Stimulated activated CD4-positive, alpha-beta T cell treated with anti-CD3 and anti-CD28 coated beads, Interleukin-15, amount 100 ng/mL, for 48 hours (primary cell): ENCODE data around the gene RBM10.

Experiments
- DNase-seq, 2 donors: peaks; one replicate each; pipeline ENCODE4 v3.0.0-alpha.2; 2020; ENCODE audit warnings: low read depth in 2 of 2

RBM10 gene

DNA sequence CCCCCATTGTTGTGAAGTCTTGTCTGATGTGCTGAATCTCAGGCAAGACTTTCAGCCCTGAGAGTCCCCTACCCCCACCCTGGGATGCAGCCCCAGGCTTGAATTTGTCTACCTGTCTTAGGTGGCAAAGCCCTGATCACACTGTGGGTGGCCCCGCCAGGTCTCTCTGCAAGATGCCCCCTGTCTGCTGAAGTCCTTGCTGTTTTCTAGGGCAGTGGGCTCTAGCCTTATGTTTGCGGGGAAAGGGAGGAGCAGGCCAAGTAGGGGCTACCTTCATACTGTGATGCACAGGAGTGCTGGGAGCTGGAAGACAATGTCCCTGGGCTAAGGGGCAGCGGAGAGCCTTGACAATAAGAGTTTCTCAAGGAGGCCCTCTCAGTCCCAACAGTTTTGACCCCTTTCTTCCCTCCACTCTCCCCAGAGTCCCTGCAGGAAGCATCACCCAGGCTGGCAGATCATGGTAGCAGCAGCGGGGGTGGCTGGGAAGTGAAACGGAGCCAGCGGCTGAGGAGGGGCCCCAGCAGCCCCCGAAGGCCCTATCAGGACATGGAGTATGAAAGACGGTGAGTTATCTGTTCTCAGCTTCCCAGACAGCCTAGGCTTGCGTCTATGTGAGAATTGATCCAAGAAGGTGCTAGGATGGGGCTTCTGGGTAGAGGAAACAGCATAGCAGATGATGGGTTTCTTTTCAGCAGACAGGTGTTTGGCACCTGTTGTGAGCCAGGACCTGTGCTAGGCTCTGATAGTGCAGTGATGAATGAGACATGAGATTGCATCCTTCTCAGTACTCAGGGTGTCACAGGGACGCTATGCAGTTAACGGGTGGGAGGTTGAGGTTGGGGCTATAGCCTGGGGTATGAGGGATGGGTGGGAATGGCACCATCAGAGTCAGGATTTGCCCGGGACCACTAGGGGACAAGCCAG, 2.2 kb downstream of the RBM10 start:
- no peak for DNase-seq

DNA sequence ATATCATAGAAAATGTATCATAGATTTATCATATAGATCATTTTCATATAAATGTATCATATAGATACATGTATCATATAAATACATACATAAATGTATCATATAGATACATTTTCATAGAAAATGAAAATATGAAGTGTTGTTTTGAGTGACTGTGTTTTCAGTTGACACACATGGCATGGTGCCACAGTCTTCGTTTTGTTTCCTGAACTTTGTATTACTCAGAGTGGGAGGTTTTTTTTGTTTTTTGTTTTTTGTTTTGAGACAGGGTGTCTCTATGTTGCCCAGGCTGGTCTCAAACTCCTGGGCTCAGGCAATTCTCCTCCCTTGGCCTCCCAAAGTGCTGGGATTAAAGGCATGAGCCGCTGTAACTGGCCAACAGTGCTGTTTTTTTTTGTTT, 3.9 kb downstream of the RBM10 start:
- DNase-seq = no peak

GRCh38 chrX:47151435-47151834, 6.4 kb downstream of the RBM10 start:
- DNase-seq = no peak

DNA sequence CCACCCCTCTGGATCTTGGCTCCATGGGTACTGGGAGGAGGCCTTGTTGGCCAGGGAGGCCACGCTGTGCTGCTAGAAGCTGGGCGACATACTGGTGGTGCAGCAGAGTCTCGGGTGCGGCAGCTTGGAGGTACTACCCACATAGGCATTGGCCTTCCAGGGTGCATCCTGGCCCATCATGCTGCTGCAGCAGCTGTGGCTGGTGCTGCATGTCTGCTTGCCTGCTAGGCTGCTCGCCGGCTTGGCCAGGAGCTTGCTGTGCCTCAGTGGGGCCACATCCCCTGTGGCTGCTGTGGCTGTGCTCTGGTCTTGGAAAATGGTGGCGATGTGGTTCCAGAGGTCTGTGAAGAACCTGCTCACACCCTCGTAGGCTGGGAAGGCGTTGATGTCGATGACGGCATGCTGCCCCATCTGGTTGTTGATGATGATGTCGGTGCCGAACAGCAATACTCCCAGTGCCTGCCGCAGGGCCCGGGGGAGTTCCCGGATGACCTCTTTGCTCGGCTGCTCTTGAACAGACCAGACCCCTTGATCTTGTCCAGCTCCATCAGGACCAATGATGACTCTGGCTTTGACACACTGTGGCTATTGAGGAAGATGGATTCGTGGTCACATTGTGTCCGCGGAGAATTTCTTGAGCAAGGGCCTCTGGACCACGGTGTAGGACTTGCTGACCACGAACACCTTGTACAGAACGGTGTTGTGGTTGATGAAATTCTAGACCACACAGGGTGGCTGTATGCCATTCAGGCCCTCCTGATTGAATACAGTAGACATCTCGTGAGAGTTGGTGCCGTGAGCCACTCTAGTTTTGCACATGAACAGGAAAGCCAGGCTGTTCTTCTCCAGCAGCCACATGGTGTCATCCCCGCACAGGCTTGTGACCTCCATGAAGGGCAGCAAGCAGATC, 11.8 kb downstream of the RBM10 start:
- no peak for DNase-seq

DNA sequence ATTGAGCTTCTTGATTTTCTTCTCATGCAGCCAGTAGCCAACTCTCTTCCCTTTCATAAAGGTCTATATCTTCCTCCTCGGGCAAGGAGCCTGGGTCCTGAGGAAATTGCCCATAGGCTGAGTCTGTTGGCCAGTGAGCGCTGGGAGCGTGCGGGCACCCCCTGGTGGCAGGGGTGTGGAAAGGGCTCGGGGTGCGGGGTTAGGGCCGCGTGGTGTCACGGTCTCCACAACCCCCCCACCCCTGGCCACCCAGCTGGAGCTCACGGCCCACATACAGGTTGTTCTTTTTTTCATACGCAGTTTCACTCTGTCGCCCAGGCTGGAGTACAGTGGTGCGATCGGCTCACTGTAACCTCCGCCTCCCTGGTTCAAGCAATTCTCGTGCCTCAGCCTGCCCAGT, 13.1 kb downstream of the RBM10 start:
- DNase-seq = no peak

GRCh38 chrX:47158781-47159180, 13.8 kb downstream of the RBM10 start:
- no peak for DNase-seq

GRCh38 chrX:47160781-47161180, 15.8 kb downstream of the RBM10 start:
- no peak for DNase-seq

- no peak for DNase-seq
Observed at GRCh38 chrX:47162927-47163583, 18.0 kb downstream of the RBM10 start.

DNA sequence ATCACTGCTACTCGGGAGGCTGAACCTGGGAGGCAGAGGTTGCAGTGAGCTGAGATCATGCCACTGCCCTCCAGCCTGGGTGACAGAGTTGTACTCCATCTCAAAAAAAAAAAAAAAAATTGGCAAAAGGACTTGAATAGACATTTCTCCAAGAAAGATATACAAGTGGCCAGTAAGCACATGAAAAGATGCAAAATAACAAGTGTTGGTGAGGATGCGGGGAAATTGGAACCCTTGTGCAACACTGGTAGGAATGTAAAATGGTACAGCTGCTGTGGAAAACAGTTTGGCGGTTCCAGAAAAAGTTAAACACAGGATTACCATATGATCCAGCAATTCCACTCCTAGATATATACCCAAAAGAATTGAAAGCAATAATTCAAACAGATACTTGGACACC, 19.4 kb downstream of the RBM10 start:
- DNase-seq = no peak

GRCh38 chrX:47166126-47166525, 21.1 kb downstream of the RBM10 start:
- no peak for DNase-seq

DNA sequence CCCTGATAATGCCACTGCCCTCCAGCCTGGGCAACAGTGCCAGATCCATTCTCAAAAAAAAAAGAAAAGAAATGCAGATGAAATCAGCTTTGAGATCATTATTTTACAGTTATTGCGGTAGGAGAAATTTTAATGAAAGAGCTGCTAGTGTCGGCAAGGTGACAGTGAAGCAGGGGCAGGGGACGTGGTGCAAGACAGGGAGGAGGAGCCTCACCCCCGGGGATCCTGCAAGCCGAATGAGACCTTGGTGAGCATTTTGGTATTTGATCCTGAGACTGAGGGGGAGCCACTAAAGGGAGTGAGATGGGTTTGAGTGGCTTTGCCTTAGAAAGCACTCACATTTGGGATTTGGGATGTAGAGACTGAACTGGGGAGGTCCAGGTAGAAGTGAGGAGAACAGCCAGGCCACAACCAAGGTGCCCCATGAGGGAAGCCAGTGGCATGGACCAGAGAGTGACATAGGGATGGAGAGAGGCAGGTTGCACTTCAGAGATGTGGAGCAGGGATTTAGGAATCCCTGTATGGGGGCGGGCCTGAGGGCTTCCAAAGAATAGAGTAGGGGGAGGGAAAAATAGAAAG, 23.6 kb downstream of the RBM10 start:
- no peak for DNase-seq

- DNase-seq = no peak
Observed at GRCh38 chrX:47169273-47169672, 24.3 kb downstream of the RBM10 start.

GRCh38 chrX:47169726-47170515, 24.9 kb downstream of the RBM10 start:
- DNase-seq = no peak

- no peak for DNase-seq
Observed at GRCh38 chrX:47170861-47171692, 26.1 kb downstream of the RBM10 start.

GRCh38 chrX:47171996-47172395, 27.0 kb downstream of the RBM10 start:
- DNase-seq = no peak

DNA sequence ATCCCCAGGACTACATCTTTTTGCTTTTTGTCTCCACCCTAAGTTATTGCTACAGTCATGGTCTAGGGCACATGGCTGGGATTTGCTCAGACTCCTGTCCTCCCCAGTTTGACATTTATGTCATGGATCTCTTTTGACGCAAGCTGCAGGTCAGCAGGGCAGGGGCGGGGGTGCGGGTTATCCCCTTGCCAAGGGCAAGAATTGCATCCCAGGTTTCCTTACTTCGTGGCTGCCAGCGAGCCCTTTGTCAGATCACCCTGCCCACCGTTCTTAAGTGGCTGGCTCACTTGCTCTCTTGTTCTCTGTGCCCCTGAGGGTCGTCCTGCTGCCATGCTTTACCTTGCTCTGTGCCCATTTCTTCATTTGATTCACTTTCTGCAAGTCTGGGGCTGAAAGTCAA, 27.5 kb downstream of the RBM10 start:
- no peak for DNase-seq

DNA sequence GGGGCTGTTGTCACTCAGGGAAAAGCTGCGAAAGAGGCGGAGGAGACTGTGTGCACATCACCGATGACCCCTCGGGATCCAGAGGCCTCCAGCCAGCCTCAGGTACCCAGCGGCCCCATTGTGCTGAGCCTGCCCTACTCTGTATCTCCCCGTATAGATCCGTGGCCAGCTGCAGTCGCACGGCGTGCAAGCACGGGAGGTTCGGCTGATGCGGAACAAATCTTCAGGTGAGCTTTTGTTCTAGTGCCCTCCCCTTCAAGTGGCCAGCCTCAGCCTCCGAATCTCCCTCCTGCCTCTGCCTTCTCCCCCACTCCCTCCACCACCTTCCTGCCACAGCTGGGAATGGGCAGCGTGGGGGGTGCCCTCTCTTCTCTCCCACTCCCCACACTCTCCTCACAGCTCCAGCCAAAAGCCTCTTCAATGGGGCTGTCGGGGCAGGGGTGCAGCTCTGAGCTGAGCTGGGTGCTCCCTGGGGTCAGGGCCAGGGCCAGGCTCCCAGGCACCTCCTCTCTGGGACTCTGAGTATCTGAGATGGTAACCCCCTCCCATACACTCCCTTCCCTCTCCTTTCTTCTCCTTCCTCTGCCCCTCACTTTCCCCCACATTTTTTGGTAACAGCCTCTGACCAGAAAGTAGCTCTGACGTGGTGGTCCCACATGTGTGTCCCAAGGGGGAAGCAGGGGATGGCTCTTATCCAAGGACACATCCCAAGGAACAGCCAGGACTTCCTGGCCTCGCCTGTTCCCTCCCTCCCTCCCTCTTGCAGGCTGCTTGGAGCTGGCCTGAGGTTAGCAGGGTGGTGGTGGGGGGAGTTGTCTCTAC, 28.2 kb downstream of the RBM10 start:
- DNase-seq = no peak

GRCh38 chrX:47174376-47174775, 29.4 kb downstream of the RBM10 start:
- DNase-seq = no peak
